ENCODE results near the gene UPB1. TPM values are rescaled to one million over a fixed set of nuclear protein-coding genes. Genes with fewer than 3 reads are reported as not detected.

Gene UPB1
- total RNA-seq, result 1.2 and 1.6 TPM in 2 replicates
- polyA plus RNA-seq, result 0.39 and 1.0 TPM in 2 replicates

- Histone ChIP-seq H3K36me3 (replicated peaks; ENCODE audit: insufficient read depth, low read depth) (no peaks in the 10 kb centered on the region), H3K4me1 (ENCODE audit: insufficient read depth) (peaks cover 26% of the 10 kb centered on the region), H3K4me2 (peak within 1 kb of the TSS; percentile 79), H3K79me2 (no peaks in the 10 kb centered on the region), H3K9me3 (ENCODE audit: low read depth) (no peaks in the 10 kb centered on the region), H4K20me1 (ENCODE audit: insufficient read depth, poor library complexity, severe bottlenecking) (no peaks in the 10 kb centered on the region), H2AFZ (peak within 1 kb of the TSS; percentile 71), H3K4me3 (peak within 1 kb of the TSS; percentile 11), H3K27ac (peak within 1 kb of the TSS; percentile 53), H3K9me2 (replicated peaks; ENCODE audit: insufficient read depth) (no peaks in the 10 kb centered on the region), H3K27me3 (peaks cover 5% of the 10 kb centered on the region)
- no peak for TF ChIP-seq EZH2phosphoT487 (IDR thresholded peaks at IDR 0.05; ENCODE audit: low read depth, severe bottlenecking, unreplicated experiment)
- no peak for TF ChIP-seq CTCF (IDR thresholded peaks at IDR 0.05; ENCODE audit: poor library complexity)
- no peak for TF ChIP-seq EZH2 (IDR thresholded peaks at IDR 0.05; ENCODE audit: borderline replicate concordance)
- DNase-seq (ENCODE audit: low spot score), result peak; percentile 41
- whole genome bisulfite sequencing (ENCODE audit: low lambda C conversion rate, missing lambda C conversion rate), result 32% methylated on average over 76 of the region's 76 CpGs
Observed at GRCh38 chr22:24494528-24495364, at the start of gene UPB1. Gene UPB1 (plus strand): TSS chr22:24495332. CDS start chr22:24495404, 72 bp downstream.

- H3K27ac ChIP-seq, result no peak overlapping the region
- TF ChIP-seq EZH2 (IDR thresholded peaks at IDR 0.05; ENCODE audit: borderline replicate concordance) (no peak), CTCF (IDR thresholded peaks at IDR 0.05; ENCODE audit: poor library complexity) (no peak), EZH2phosphoT487 (IDR thresholded peaks at IDR 0.05; ENCODE audit: low read depth, severe bottlenecking, unreplicated experiment) (no peak)
- no peak for DNase-seq (ENCODE audit: low spot score)
- no peaks in the 10 kb centered on the region for H3K9me2 ChIP-seq (replicated peaks; ENCODE audit: insufficient read depth)
- no peaks in the 10 kb centered on the region for H3K27me3 ChIP-seq
- 49% methylated on average over 11 of the region's 11 CpGs for WGBS (ENCODE audit: low lambda C conversion rate, missing lambda C conversion rate)
- no peaks in the 10 kb centered on the region for H3K79me2 ChIP-seq
- no peaks in the 10 kb centered on the region for H3K4me1 ChIP-seq (ENCODE audit: insufficient read depth)
- no peak overlapping the region for H3K4me2 ChIP-seq
- no peaks in the 10 kb centered on the region for H4K20me1 ChIP-seq (ENCODE audit: insufficient read depth, poor library complexity, severe bottlenecking)
- H3K9me3 ChIP-seq (ENCODE audit: low read depth), result no peaks in the 10 kb centered on the region
- no peak overlapping the region for H2AFZ ChIP-seq
- no peaks in the 10 kb centered on the region for H3K36me3 ChIP-seq (replicated peaks; ENCODE audit: insufficient read depth, low read depth)
- no peak overlapping the region for H3K4me3 ChIP-seq
Observed at GRCh38 chr22:24445481-24446259, 49.5 kb upstream of the UPB1 start.

GRCh38 chr22:24446260-24446611 is 48.9 kb upstream of the UPB1 start:
- H3K27ac ChIP-seq, result no peak overlapping the region
- WGBS (ENCODE audit: low lambda C conversion rate, missing lambda C conversion rate), result 59% methylated on average over 3 of the region's 3 CpGs
- TF ChIP-seq EZH2 (IDR thresholded peaks at IDR 0.05; ENCODE audit: borderline replicate concordance) (no peak), EZH2phosphoT487 (IDR thresholded peaks at IDR 0.05; ENCODE audit: low read depth, severe bottlenecking, unreplicated experiment) (no peak), CTCF (IDR thresholded peaks at IDR 0.05; ENCODE audit: poor library complexity) (no peak)

More at GRCh38 chr22:24446260-24446611, 48.9 kb upstream of the UPB1 start:
- no peak for DNase-seq (ENCODE audit: low spot score)
- Histone ChIP-seq H3K27me3 (no peaks in the 10 kb centered on the region), H2AFZ (no peak overlapping the region), H3K9me3 (ENCODE audit: low read depth) (no peaks in the 10 kb centered on the region), H3K36me3 (replicated peaks; ENCODE audit: insufficient read depth, low read depth) (no peaks in the 10 kb centered on the region), H3K9me2 (replicated peaks; ENCODE audit: insufficient read depth) (no peaks in the 10 kb centered on the region), H3K79me2 (no peaks in the 10 kb centered on the region), H3K4me2 (no peak overlapping the region), H4K20me1 (ENCODE audit: insufficient read depth, poor library complexity, severe bottlenecking) (no peaks in the 10 kb centered on the region), H3K4me1 (ENCODE audit: insufficient read depth) (no peaks in the 10 kb centered on the region), H3K4me3 (no peak overlapping the region)

Measured in hepatocyte (in vitro differentiated cells).